ENCODE measurements around the gene EXOC4.
"Not testable (repeated sequence)": the region's sequence is repeated elsewhere in the genome, so short reads cannot be mapped to it uniquely, and the experiment has no call there.

EXOC4 gene

GRCh38 chr7:133275446-133276095, 22.7 kb downstream of the EXOC4 start:
- no peak for DNase-seq (ENCODE audit: low read depth)

DNA sequence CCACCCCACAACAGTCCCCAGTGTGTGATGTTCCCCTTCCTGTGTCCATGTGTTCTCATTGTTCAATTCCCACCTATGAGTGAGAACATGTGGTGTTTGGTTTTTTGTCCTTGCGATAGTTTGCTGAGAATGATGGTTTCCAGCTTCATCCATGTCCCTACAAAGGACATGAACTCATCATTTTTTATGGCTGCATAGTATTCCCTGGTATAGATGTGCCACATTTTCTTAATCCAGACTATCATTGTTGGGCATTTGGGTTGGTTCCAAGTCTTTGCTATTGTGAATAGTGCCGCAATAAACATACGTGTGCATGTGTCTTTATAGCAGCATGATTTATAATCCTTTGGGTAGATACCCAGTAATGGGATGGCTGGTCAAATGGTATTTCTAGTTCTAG, 26.1 kb downstream of the EXOC4 start:
- not testable (repeated sequence) for DNase-seq (ENCODE audit: low read depth)

- DNase-seq (ENCODE audit: low read depth): no peak
Measured at GRCh38 chr7:133282094-133282493, 29.2 kb downstream of the EXOC4 start.

GRCh38 chr7:133284092-133284491, 31.2 kb downstream of the EXOC4 start:
- DNase-seq (ENCODE audit: low read depth): no peak

DNA sequence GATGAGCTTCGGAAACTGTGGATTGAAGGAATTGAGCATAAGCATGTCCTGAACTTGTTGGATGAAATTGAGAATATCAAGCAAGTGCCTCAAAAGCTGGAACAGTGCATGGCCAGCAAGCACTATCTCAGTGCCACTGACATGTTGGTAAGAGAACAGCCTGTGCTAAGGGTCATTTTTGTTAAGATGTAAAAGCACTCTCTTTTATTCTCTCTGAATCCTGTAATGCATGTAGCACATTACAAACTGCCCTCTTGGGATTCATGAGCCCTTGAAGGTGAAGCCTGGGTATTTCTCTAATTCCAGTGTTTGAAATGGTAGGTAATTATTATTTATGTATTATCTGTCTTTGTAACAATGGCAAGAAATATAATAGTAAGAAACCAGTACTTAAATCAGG, 36.1 kb downstream of the EXOC4 start:
- DNase-seq (ENCODE audit: low read depth): no peak

- DNase-seq (ENCODE audit: low read depth): no peak
Measured at GRCh38 chr7:133290041-133290440, 37.2 kb downstream of the EXOC4 start.

DNA sequence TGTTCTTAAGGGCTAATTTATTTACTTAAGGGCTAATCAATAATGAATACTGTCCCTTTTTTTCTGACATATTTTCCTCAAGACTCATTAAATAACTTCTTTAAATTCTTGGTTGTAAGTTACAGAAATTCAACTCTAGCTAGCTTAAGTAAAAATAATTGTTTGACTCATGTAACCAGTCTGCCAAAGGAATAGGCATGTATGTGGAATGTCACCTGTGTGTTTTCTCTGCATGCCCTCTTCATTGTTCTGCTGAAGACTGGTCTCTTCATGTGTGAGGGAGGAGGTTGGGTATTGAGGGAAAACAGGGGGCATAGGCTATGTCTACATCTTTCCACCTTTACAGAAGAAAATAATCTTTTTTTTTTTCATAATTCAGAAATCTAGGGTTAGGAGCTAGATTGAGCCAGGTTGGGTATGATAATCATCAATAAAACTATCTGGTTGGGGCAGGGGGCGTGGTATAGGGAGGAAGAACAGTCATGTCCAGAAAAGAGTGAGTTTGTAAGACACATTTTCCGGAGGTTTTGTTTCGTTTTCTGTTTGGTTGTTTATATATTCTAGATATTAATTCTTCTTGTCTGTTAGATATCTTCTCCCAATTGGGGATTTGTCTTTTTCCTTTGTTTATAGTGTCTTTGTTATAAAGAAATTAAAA, 37.9 kb downstream of the EXOC4 start:
- no peak for DNase-seq (ENCODE audit: low read depth)

DNA sequence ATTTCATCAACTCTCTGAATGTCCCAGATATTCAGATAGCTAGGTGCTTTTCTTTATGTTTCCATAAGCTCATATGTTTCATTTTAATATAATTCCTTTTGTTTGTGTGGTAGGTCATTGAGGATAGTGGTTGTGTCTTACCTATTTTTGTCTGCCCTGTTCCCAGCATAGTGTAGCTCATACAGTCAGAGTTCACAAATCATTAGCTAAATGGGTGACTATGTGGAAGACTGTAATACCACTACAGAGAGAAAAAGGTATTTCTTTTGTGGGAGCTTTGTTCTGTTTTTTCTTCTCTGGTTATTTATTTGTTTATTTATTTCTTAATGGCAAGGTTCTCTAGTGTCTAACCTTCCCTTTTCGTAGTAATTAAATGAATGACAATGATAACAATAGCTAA, 39.8 kb downstream of the EXOC4 start:
- no peak for DNase-seq (ENCODE audit: low read depth)

DNA sequence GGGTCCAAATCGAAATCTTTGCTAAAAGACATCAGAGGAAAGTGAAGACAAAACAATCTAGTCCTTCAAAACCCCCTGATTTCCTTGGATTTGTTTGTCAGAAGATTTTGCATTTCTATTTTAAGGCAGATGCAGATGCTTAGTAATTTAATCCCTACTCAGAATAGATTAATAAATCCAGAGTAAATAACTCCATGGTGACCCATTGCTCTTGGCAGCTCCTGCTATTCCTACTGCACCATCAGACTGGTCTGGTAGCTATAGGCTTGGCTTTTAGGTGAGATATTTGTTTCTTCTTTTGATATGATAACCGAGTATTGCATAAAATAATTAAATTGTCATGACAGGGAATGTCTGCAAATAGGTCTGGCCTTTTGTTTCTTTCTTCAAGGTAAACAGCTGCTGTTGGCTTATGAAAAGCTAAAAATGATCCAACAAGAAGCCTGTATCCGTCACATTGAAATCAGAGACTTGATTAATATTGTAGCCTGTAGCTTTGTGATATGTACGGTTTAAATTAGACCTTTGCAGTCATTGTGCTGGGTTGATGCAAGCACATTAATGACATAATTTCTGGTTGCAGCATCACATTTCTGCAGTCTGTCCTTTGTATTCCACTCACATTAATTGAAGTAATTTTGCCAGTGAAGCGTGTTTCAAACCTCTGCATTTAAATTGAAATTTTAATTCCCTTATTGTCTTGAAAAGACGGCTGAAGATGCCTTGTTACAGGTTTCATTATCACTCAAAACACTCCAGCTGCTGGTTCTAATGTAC, 40.7 kb downstream of the EXOC4 start:
- DNase-seq (ENCODE audit: low read depth): no peak

- DNase-seq (ENCODE audit: low read depth): no peak
Measured at GRCh38 chr7:133294234-133294633, 41.4 kb downstream of the EXOC4 start.

GRCh38 chr7:133295484-133295883, 42.6 kb downstream of the EXOC4 start:
- no peak for DNase-seq (ENCODE audit: low read depth)

DNA sequence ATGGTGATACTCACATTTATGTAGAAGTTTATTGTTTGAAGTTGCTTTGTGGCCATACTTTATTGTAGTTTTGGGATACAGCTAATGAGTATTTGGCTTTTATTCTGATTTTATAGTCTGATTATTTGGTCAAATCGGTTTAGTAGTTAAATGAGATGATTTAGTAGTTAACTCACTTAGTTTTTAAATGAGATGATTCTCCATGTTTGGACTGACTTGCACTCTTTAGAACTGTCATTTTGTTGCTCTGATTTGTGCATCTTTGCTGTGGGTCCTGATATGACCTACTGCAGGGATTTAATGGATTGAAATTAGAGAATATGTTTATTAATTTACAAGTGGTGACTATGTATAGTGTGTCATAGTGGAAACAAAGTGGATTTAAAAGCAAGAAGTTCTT, 44.2 kb downstream of the EXOC4 start:
- no peak for DNase-seq (ENCODE audit: low read depth)

- DNase-seq (ENCODE audit: low read depth): no peak
Measured at GRCh38 chr7:133298080-133298479, 45.2 kb downstream of the EXOC4 start.

DNA sequence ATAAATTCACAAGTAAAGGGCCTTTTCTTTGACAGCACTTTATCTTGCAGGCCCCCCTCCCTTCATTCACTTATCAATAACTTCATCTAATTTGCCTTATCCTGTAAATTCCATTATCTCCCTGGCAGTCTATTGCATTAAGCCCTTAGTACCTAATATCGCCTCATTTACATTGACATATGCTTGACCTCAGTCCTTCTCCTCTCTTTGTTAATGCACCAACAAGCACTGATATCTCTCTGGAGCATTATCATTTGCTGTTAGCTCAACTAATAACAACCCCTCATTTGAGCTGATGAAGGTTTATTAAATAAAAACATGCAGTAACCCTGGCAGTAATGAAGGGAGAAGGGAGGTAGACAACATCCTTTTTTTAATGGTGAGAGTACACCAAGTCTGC, 46.8 kb downstream of the EXOC4 start:
- no peak for DNase-seq (ENCODE audit: low read depth)

DNA sequence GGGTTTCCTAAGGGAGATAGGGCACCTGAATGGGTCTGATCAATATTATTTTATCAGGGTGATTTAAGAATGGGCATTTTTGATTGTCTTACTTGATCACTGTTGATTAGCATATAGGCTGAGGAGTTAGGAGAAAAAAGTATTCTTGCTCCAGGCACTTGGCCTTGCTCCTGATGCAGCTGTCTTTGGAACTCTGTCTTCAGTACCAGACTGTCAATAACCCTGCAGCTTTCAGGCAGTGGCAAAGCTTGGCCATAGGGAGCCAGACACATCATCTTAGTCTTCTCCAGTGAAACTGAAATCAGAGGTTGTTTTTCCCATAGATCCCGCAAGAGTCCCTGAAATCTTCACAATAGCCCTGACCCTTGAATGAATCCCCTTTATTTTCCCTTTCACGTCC, 47.2 kb downstream of the EXOC4 start:
- no peak for DNase-seq (ENCODE audit: low read depth)

DNA sequence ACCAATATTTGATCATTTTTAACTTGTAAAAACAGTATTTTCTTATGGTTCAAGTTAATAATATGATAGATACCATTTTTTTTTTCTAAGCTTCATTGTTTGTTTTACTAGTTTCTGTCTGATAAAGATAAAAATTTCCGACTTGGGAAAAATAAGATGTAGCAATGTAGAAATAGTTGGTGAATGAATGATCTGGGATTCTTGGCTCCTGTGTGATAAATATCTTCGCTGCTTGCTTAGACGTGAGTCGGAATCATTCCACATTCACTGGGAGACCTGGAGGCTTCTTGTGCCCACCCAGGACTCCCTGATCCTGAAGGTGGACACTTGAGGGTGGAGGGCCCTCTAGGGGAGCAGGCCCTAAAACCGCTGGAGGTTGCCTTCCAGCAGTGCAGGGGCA, 47.9 kb downstream of the EXOC4 start:
- DNase-seq (ENCODE audit: low read depth): no peak

DNA sequence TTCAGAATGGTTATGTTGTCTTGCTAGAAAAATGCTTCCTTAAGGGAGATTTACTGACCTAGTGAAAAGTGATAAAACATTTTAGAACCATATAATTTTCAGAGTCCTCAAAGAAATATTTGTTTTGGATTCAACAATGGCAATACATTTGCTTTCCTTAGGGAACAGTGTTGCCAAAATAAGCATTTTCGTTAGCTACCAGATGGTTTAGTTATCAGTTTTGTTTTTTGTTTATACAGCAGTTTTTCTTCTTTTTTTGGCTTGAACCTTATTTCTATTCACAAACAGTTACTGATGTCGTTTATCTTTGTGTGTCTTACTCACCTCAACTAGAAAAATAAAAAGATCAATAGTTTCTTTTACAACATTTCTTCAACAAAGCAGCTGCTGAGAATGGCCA, 48.6 kb downstream of the EXOC4 start:
- no peak for DNase-seq (ENCODE audit: low read depth)

- no peak for DNase-seq (ENCODE audit: low read depth)
Measured at GRCh38 chr7:133303372-133303771, 50.5 kb downstream of the EXOC4 start.

- no peak for DNase-seq (ENCODE audit: low read depth)
Measured at GRCh38 chr7:133303931-133304330, 51.1 kb downstream of the EXOC4 start.

DNA sequence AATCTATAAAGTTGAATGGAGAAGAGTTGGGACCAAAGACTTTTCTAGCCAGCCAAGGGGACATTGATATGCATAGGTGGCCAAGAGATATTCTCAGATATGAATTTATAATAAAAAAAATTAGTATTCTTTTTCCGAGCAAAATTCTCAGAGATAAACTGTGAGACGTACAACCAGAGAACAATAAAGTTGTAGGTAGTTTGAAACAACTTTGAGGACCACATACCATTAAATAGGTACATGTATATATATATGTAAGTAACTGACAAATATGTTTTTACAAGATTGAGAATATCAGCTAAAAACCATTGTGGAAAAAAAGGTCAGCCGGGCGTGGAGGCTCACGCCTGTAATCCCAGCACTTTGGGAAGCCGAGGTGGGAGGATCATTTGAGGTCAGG, 56.5 kb downstream of the EXOC4 start:
- DNase-seq (ENCODE audit: low read depth): no peak

DNA sequence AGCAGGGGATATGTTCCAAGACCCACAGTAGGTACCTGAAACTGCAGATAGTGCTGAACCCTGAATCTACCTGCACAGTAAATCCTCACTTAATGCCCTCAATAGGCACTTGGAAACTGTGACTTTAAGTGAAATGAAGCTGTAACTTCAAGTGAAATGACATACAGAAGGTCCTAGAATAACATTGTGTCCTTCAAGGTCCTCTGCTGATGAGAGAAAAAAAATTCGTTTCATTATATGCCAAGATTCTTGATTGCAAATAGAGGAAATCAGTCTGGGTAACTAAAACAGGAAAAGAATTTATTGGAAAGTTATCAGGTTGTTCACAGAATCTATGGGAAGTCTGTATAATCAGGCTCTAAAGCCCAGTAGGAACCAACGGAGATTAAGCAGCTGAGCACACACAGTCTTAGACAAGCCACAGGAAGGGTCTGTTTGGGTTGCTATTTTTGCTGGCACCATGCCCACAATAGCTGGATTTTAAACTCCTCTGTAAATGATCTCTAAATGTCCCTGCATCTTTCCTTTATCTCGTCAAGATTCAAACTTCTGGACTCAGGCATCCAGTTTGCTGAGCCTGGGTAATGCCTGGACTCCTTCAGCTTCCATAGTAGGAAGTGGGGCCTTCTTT, 57.5 kb downstream of the EXOC4 start:
- DNase-seq (ENCODE audit: low read depth): no peak

GRCh38 chr7:133313575-133313974, 60.7 kb downstream of the EXOC4 start:
- DNase-seq (ENCODE audit: low read depth): no peak

GRCh38 chr7:133314084-133314483, 61.2 kb downstream of the EXOC4 start:
- DNase-seq (ENCODE audit: low read depth): no peak
